ENCODE results near the gene TMPRSS2.

TMPRSS2 gene

DNA sequence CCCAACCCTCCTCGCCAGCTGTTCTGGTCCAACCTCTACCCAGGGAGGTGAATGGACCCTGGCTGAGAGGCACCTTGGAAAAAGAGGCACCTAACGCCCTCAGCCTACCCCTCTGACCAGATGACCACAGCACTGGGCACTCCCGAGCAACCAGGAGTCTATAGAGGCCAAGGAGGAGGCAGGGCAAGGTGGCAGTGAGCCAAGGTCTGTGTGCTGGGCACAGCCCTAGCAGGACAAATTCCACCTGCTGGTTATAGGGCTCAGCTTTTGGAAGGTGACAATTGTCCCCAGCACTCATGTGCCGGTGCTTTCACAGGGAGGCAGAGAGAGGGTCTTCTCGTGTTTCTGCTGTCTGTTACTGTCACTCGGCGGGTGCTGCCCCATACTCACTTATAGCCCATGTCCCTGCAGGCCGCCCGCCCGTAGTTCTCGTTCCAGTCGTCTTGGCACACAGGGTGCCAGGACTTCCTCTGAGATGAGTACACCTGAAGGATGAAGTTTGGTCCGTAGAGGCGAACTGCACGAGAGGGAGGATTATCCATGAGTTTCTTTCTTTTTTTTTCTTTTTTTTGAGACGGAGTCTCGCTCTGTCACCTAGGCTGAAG lies 27.8 kb downstream of the TMPRSS2 start:
- no peak for DNase-seq

DNA sequence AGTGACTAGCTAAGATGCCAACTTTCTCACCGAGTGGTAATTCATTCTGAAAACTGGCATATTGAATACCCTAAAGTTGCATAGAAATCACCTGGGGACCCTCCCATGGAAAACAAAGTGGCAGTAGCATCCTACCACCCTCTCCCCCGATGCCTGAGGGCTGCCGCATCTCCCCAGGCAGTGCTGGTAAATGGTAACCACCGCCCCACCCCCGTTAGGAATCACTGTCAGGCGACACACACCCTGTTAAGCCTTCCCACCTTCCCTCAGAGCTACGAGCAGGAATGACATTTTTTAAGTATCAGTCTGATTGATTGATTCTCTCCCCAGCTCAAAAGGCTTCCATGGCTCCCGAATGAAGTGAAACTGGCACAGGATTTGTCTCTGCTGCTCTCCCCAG lies 28.3 kb downstream of the TMPRSS2 start:
- no peak for DNase-seq

DNA sequence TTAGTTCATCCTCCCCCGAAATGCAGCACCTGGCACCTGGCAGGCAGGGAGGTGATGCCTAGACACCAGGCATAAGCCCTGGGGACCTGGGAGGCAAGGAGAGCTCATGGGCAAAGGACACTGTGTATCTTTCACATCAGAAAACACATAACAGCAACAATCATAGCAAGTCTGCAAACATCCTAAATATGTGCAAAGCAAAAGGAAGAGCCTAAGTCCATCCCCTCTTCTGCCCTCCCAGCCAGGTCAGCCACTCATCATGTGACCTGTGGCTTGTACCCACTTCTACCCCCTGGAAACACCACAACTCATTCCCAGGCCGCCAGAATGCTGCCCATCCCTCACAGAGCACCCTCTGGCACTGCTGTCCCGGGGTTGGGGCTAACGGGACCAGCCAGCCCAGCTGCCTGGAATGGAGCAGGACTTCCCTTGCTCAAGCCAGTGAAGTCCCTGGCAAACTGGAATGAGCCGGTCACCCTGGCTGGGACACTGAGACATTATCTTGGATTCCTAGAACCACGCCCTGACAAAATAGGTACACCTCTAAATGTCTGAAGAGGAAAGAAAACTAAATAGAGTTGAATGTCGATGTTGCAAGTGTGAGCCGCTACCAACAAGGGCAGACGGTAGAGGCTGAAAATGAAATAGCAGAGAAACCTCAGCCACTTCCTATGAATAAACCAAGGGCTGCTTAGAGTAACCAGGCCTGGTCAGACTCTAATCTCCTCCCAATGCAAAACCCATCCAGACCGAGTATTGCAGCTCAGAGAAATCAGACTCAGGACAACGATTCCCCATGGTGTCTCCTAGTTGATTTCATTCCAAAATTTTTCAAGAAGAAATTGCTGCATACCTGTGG lies 29.4 kb downstream of the TMPRSS2 start:
- no peak for DNase-seq

DNA sequence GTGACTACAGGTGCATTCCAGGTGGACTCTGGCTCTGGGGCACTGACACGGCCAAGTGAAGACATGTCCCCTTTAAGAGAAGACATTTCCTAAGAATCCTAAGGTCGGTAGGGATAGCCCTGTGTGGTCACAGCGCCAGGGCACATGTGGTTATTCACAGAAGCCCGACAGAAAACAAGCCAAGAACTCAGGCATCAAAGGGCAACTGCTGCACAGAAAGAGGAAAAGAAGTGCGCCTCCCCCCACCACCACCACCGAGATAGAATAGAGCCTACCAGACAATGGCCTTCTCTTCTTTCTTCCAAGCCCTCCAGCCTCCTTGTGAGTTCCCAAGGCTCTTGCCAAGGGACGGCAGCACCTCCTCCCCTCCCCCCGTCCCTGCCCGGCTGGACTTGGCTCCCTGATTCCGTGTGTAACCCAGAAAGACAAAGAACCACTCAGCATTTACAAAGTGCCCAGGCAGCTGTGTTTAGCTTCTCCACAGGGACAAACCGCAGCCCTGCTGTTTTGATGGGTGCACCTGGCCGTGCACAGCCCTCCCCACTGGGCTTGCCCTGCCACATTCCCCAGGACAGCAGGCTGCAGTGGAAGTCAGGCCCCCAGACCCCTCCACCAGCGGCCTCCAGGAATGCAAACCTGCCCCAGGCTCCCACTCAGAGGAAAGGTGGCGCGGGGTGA lies 30.2 kb downstream of the TMPRSS2 start:
- DNase-seq, result no peak

DNA sequence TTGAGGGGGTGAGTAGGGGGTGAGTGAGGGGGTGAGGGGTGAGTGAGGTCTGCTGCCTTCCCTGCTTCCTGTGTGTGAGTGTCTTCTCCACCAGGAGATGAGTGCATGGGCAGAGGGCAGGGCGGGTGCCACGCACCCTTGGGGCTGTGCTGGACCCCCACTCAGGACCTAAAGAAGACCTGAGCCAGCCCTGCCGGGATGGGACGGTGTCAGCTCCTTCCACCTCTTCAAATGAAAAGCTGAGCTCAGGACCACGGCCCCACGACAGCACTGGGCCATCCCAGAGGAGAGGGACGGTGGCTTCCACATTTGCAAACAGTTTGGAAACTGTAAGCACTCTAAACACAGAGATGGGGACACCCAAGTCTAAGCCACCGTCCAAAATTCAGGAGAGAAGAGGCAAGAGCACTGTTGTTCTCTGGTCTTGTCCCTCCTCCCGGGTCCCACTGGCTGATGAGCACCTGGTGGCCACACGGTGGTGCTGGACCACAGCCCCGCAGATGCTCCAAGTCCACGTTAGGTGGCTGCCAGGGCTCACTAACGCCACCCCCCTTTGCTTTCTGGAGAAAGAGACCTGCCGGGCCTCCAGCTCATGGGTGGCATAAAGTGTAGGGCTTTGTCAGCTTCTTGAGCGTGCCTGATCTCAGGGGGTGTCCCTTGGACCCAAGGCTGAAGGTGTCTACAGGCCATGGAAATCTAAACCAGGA lies 32.1 kb downstream of the TMPRSS2 start:
- no peak for DNase-seq

DNA sequence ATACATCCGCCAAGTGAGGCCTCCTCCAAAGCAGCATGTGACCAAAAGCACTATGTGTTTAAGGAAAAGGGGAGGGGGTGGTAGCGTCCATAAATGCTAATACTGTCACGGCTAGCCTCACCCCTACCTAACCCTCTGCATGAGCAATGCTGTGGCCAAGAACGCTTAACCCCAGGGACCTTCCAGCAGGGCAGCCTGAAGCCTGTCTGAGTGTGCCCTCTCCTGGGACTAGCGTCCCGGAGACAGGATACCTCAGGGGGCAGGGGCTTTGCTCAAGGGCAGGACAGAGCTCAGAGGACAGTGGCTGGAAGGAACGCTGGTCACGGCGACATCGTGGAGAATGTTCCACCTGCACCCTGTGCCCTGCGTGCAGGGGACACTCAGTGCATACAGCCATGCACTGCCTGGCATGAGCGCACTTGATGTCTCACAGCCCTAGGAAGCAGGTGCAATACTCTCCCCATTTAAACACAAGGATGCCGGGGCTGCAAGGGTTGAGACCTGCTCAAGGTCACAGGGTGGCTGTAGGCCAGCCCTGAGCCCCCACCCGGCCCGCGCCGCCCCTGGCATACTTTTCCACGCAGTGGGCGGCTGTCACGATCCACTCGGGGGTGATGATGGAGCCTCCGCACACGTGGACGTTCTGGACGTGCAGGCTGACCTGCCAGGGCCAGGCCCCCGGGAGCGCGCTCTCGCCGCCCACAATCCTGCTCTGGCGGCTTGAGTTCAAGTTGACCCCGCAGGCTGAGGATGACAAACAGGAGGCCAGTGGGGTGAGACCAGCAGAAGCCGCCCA lies 35.0 kb downstream of the TMPRSS2 start:
- DNase-seq, result no peak

DNA sequence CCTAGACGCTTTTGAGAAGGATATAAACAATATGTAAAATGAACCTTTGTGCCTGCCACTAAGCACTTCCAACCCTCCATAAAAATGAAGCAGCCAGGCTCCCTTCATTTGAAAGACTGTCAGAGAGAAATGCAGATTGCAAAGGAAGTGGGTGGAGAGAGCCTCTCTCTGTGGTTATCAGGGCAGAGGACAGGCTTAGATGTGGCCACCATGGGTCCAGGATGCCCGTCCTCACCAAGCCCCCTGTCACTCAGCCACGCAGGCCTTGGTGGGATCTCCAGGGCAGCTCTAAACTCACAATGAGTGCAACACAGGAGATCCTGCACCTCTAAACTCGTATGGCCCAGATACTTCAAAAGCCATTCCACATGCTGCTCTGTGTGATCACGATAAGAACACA lies 37.9 kb downstream of the TMPRSS2 start:
- DNase-seq, result no peak

DNA sequence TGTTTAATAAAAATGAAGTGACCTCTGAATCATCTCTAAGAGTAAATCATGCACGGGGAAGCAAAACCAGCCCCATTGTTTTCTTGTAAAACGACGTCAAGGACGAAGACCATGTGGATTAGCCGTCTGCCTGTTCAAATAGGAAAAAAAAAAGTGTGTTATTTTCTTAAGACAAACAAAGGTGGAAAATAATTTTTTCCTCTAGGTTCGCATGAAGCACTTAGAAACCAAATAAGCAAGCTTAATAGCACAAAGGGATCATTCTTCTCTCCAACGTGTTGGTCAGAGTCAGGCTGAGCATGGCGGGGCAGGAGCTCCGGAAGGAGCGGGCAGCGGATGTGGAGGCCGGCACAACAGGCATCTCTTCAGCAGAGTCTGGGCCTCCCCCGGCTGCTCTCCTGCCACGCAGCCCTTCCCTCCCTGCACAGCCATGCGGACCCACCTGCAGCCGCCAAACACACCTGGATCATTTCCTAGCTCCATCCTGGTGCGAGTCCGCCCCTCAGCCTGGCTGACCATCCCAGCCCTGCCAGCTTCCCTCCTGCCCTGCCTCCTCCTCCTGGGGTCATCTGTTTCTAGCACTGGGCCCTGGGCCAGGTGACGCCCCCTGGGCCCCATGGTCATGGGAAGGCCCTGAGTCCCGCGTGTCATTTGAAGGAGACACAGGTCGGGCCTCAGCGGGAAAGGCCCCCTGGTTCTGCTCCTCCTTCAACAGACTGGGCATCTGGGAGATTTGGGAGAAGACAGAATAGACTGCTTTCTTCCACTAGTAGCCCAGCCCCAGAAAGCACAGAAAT lies 41.7 kb downstream of the TMPRSS2 start:
- no peak for DNase-seq

DNA sequence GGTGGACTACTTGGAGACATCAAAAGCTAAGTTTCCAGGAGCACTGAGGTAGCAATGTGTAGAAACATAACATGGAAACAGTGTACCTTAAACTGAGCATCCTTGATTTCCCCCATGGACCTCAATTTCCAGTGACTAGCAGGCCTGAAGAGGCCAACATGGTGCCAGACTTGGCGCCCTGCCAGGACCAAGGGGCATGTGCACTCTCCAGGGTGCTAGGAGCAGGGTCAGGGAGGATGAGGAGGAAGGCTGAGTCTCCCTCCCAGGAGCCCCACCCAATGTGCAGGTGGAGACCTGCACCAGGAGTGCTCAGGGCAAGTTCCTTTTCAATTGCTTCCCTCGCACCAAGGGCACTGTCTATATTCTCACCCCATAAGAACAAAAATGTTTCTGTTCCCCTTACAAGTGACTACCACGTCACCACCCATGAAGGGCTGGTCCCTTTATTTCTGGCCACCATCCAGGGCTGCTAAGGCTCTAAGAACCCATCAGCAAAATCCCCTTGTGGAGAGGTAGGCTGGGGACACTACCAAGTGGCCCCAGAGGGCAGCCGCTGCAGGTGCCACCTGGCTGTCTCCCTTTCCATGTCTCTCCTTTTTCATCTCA lies 42.7 kb downstream of the TMPRSS2 start:
- DNase-seq, result no peak

DNA sequence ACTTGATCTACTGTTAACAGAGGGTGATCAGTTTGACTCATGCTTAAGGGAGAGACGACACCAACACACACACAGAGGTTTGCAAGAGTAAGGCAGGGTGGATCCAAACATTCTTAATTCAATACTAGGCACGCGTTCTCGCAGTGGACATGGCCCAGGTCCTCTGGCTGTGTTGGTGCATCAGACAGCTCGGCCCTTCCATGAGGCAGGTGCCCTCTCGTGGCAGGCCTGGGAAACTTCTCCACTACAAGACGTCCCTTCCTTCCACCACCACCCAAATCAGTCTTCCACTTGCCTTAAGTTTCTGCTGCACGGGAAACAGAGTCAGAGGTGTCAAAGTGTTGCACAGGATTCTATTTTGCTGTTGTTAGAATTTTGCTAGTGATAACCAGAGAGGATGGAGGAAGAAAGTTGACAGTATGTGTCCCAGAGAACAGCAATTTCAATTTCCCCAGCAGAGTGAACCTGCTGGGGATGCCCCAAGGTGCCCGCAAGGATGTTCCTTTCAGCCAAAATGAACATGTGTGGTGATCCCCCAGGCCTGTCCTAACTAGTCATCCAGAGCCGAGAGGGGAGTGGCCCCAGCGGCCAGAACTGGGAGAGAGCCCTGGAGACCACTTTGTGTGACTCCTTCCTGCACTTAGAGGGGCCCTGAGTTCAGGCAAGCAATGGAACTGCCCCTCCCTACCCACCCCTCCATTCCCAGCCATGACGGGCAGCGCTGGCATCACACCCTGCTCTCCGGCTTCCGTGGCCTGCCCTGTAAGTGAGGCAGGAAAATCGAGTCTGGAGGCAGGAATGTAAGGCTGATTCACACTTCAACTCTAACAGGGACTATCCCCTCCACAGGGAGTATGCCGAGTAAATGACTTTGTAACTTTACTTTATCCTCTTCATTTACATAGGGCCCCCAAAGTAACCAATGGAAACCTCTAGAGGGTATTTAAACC lies 47.1 kb downstream of the TMPRSS2 start:
- no peak for DNase-seq

DNA sequence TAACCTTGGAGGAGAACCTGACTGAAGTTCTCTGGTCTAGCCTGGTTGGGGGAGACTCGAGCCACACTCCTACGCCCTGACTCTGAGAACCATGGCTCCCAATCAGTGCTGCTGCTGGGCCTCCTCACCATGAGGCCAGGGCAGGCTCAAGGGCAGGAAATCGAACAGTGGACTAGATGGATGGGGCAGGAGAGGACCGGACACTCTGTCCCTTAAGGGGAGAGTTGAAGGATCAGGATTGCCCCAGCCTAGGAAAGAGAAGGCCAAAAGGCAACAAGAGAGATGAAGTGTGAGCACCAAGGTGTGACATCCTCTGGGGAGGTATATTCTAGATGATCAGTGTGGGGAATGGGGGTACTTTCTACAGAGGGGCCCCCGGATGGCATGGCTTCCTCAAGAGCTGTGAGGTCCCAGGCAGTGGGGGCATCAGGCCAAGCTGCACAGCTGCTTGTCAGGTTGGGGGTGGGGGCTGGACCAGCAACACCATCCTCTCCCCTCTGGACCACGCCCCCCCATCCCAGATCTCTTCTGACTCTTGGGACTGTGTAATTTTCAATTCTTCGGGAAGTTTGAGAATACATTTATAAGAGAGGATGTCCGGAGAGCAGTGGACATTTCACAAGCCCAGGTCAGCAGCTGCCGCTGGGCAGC lies 47.9 kb downstream of the TMPRSS2 start:
- no peak for DNase-seq

DNA sequence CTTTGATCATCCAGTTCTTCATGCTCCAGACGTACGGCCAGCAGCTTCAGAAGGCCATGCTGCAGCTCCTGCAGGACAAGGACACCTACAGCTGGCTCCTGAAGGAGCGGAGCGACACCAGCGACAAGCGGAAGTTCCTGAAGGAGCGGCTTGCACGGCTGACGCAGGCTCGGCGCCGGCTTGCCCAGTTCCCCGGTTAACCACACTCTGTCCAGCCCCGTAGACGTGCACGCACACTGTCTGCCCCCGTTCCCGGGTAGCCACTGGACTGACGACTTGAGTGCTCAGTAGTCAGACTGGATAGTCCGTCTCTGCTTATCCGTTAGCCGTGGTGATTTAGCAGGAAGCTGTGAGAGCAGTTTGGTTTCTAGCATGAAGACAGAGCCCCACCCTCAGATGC lies 49.4 kb downstream of the TMPRSS2 start:
- no peak for DNase-seq

DNA sequence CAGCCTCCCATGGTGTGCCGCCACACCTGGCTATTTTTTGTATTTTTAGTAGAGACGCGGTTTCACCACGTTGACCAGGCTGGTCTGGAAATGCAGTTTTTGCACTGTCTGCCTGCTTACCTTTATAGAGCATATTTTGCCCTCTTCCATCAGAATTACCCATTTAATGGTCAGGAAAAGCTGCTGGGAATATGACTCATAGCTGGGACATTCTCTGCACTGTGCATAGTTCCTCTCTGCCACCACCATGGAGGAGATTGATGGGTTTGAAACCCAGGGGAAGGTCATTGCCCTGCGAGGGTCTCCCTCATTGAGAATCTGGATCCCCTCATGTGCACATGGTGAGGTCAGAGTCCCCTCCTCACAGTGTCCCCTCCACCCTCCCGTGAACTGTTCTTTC lies 49.8 kb downstream of the TMPRSS2 start:
- DNase-seq, result no peak

DNA sequence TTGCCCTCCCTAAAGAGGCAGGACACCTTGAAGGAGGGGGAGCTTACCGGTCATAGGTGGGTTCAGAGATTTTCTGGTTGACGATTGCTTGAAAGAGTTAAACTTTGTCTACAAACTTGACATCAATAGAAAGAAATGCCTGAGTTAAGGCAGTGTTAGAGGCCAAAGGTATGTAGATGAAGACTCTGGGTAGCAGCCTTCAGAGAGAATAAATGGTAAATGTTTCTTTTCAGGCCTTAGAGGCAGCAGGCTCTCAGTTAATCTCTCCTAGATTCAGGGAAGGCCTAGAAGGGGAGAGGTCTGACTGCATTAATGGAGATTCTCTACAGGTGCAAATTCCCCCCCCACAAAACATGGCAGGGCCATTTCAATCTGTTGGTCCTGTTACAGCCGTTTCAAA lies 54.2 kb downstream of the TMPRSS2 start:
- no peak for DNase-seq

DNA sequence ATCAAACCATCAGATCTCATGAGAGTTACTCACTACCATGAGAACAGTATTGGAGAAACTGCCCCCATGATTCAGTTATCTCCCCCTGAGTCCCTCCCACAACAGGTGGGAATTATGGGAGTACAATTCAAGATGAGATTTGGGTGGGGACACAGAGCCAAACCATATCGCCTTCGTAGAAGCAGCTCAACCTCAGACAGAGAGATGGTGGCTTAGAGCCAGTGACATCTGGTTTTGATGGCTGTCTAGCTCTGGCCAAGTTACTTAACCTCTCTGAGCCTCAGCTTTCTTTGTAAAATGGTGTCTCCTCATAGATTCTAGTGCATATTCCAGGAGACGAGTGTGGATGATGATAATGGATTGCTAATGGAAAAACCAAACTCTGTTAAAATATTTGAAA lies 54.8 kb downstream of the TMPRSS2 start:
- no peak for DNase-seq

DNA sequence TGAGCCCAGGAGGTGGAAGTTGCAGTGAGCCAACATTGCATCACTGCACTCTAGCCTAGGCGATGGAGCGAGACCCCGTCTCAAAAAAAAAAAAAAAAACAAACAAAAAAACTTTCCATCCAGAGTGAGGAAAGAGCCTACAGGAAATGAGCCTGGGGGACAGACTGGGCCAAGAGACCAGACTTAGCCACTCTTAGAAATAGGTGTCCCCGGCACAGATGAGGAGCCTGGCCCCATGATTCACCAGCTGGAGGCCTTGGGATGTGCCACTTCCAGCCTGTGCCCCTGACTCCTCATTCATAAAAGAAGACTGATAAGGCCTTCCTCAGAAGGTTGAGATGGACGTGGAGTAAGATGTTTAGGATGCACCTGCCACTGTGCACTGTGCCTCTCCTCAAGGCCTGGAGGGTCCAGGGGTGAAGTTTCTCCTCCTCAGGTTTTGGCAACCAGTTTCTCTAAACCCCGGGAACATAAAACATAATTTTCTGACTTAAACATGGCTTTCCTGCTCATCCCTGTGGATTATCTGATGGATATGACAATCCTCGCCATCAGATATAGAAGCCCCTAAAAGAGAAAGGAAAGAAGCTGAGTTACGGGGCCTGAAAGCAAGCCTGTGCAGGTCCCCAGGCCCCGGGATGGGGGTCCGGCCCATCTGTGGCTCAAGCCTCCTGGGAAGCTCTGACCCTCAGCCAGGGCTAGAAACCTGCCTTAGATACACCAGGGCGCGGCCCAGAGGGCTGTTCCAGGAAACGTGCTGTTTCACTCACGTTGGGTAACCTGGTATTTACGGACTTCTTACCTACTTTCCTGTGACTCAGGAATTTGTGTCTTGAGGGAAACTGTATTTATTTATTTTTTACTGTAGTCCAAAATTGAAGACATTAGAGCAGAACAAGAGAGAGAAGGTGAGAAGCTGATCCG lies 55.9 kb downstream of the TMPRSS2 start:
- DNase-seq, result no peak

DNA sequence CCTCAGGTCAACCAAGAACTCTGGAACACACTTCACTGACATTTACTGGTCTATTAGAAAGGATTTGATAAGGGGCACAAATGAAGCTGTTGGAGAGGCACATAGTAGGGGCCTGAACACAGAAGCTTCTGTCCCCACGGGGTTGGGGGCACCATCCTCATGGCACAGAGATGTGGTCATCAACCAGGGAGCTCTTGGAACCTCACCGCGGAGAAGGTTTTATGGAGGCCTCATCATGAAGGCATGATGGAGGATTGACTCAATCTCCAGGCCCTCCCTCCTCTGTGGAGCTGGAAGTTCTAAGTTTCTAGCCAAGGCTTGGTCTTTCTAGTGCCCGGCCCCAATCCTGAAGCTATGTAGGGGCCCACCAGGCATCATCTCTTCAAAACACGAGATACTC lies 58.3 kb downstream of the TMPRSS2 start:
- DNase-seq, result no peak

DNA sequence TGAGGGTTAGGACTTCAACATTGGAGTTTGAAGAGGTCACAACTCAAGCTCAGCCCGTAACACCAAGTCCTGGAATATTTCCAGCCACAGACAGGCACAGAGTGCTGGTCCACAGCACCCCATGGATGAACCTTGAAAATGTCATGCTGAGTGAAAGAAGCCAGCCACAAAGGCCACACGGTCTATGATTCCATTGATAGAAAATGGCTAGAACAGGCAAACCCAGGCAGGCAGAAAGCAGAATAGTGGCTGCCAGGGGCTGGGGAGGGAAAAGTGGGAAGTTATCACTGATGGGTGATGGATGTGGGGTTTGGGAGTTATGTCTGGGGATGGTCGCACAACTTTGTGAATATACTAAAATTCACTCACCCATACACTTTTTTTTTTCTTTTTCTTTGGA lies 60.6 kb downstream of the TMPRSS2 start:
- DNase-seq, result no peak
